GM13976 (cell line): Measurements from ENCODE around the gene SLN.

Experiments
- DNase-seq: peaks from one replicate; pipeline ENCODE4 v3.0.0; 2012; ENCODE audit warnings: low spot score
- CTCF ChIP-seq: IDR thresholded peaks from 2 replicates; pipeline ENCODE4 v1.5.1; 2012; ENCODE audit warnings: borderline replicate concordance, mild to moderate bottlenecking; ENCODE audit not compliant: insufficient read depth; ENCODE audit errors: extremely low read depth, missing control alignments, control extremely low read depth
- in situ Hi-C: fragments of 300-500 bp; cut with MboI; formaldehyde crosslinking; loops from one replicate; pipeline ENCODE4 v1.12.0; 2022; ENCODE audit warnings: low sequenced_read_pairs, mixed read lengths, inconsistent platforms; ENCODE audit not compliant: unreplicated experiment

SLN gene

GRCh38 chr11:107750313-107750712 lies 38.5 kb upstream of the SLN start:
- in situ Hi-C loops = no loop called here
- TF ChIP-seq CTCF = no peak
- no peak for DNase-seq

DNA sequence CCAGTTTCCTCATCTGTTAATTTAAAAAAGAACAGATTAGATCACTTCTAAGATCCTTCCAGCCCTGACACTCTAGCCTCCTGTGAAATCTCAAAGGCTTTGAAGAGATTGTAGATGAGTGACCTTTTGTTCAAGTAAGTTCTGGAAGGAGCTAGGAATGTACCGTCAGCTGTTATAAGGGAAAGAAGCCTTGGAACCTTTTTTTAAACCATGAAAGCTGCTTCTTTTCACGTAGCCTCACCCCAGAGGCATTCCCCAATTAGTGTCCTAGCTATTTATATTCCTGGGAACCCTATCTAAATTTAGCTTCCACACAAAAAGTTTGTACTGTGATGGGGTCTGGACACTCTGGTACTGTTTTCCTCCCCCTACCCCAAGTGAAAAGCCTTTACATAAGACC lies 35.8 kb upstream of the SLN start:
- in situ Hi-C loops = no loop called here
- no peak for DNase-seq
- no peak for TF ChIP-seq CTCF

GRCh38 chr11:107744736-107745135 lies 32.9 kb upstream of the SLN start:
- in situ Hi-C loops = no loop called here
- no peak for DNase-seq
- TF ChIP-seq CTCF = no peak

GRCh38 chr11:107743191-107743590 lies 31.3 kb upstream of the SLN start:
- in situ Hi-C loops = no loop called here
- DNase-seq = no peak
- no peak for TF ChIP-seq CTCF

GRCh38 chr11:107741044-107741823 lies 29.4 kb upstream of the SLN start:
- peak; percentile 68 for DNase-seq

DNA sequence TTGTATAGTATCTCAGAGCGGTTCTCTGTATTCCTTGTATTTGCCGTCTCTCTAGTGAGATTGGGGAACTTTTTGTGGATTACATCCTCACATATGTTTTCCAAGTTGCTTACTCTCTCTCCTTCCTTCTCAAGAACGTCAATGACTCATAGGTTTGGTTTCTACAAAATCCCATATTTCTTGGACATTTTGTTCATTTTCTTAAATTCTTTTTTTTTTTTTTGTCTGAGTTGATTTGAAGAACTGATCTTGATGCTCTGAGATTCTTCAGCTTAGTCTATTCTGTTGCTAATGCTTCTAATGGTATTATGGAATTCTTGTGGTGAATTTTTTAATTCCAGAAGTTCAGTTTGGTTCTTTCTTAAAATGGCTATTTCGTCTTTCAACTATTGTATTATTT lies 28.4 kb upstream of the SLN start:
- no peak for DNase-seq
- TF ChIP-seq CTCF = no peak
- in situ Hi-C loops = no loop called here

More at GRCh38 chr11:107741044-107741823, 29.4 kb upstream of the SLN start:
- peak; percentile 70 for TF ChIP-seq CTCF
- in situ Hi-C loops = no loop called here
